Naive thymus-derived CD4-positive, alpha-beta T cell (primary cell): ENCODE measurements around the gene VAC14. TPM values are rescaled to one million over a fixed set of nuclear protein-coding genes. Genes with fewer than 3 reads are reported as not detected.

Source experiments
- ATAC-seq: fragments of 150-1000 bp; cut with Tn5 transposase; 2 replicates; pipeline ENCODE4 v1.10.0; 2021; ENCODE audit warnings: mild to moderate bottlenecking, moderate library complexity
- CTCF ChIA-PET: fragments of 350-600 bp; sonication (Branson Sonifier 250); formaldehyde crosslinking; loops from one replicate; lab custom pipeline; 2021; ENCODE audit warnings: antibody characterized with exemption; lab: Charles Lee
- POLR2A ChIA-PET: fragments of 350-600 bp; sonication (Branson Sonifier 250); formaldehyde crosslinking; loops from one replicate; lab custom pipeline; 2021; ENCODE audit warnings: antibody characterized with exemption, inconsistent platforms; lab: Charles Lee
- DNase-seq, 9 donors: peaks; one replicate each; pipeline versions ENCODE4 v3.0.0 to v3.0.0-alpha.2; 2020 to 2022; ENCODE audit warnings: mixed read lengths in 1 of 9
- H3K27ac ChIP-seq: one replicate; pipeline ENCODE4 v1.7.0; 2013; ENCODE audit warnings: mild to moderate bottlenecking, low read depth, low read length, moderate library complexity
- H3K27me3 ChIP-seq, 2 donors: one replicate each; pipeline ENCODE4 v1.7.0; 2013; ENCODE audit warnings: low read length in 2 of 2, mild to moderate bottlenecking in 2 of 2, moderate library complexity in 2 of 2; ENCODE audit not compliant: control insufficient read depth in 2 of 2, insufficient read depth in 2 of 2
- H3K36me3 ChIP-seq, 3 experiments: 1 replicate in 2 of 3; 2 replicates in 1 of 3; pipeline ENCODE4 v1.7.0; 2013; ENCODE audit warnings: low read length in 3 of 3, mild to moderate bottlenecking in 3 of 3, moderate library complexity in 1 of 3; ENCODE audit not compliant: insufficient read depth in 3 of 3, control insufficient read depth in 2 of 3
- H3K4me1 ChIP-seq, 2 donors: one replicate each; pipeline ENCODE4 v1.7.0; 2013; ENCODE audit warnings: low read length in 2 of 2, mild to moderate bottlenecking in 2 of 2, moderate library complexity in 1 of 2; ENCODE audit not compliant: control insufficient read depth in 2 of 2, insufficient read depth in 2 of 2
- H3K4me3 ChIP-seq: 2 replicates; pipeline ENCODE4 v1.7.0; 2013; ENCODE audit warnings: mild to moderate bottlenecking, low read length
- H3K9me3 ChIP-seq, 3 experiments: 1 replicate in 2 of 3; 2 replicates in 1 of 3; pipeline ENCODE4 v1.7.0; 2013; ENCODE audit warnings: low read length in 3 of 3; ENCODE audit not compliant: control insufficient read depth in 2 of 3
- H3K27ac Mint-ChIP-seq, 9 donors: one replicate each; pipeline ENCODE4 v1.8.0; 2020 to 2022; ENCODE audit warnings: mixed read lengths in 9 of 9, mild to moderate bottlenecking in 8 of 9, moderate library complexity in 5 of 9, inconsistent platforms in 2 of 9
- H3K27me3 Mint-ChIP-seq, 5 donors: one replicate each; pipeline ENCODE4 v1.8.0; 2021 to 2022; ENCODE audit warnings: mixed read lengths in 5 of 5, mild to moderate bottlenecking in 1 of 5
- H3K36me3 Mint-ChIP-seq, 5 donors: one replicate each; pipeline ENCODE4 v1.8.0; 2020 to 2022; ENCODE audit warnings: mixed read lengths in 5 of 5, mild to moderate bottlenecking in 3 of 5, inconsistent platforms in 1 of 5
- H3K4me1 Mint-ChIP-seq, 7 donors: one replicate each; pipeline ENCODE4 v1.8.0; 2020 to 2022; ENCODE audit warnings: mixed read lengths in 7 of 7, mild to moderate bottlenecking in 3 of 7, inconsistent platforms in 1 of 7
- H3K4me3 Mint-ChIP-seq, 10 donors: one replicate each; pipeline ENCODE4 v1.8.0; 2020 to 2022; ENCODE audit warnings: mild to moderate bottlenecking in 10 of 10, mixed read lengths in 10 of 10, moderate library complexity in 6 of 10, inconsistent platforms in 2 of 10
- H3K9me3 Mint-ChIP-seq, 11 donors: one replicate each; pipeline ENCODE4 v1.8.0; 2020 to 2022; ENCODE audit warnings: mixed read lengths in 11 of 11, mild to moderate bottlenecking in 4 of 11, inconsistent platforms in 1 of 11, moderate library complexity in 1 of 11
- intact Hi-C, 2 donors: fragments of 100-400 bp; cut with micrococcal nuclease; formaldehyde crosslinking; loops; one replicate each; pipeline ENCODE4 v1.15.1; 2023
- polyA plus RNA-seq, 2 donors: library from polyadenylated mRNA; unstranded; fragments of 300-500 nt; fragmentation: Illumina TruSeq; gene quantifications; one replicate each; pipeline ENCODE4 v1.2.3, GENCODE V29; 2021
- total RNA-seq, 6 experiments: library from RNA in 5 of 6; stranded (reverse) in 5 of 6; gene quantifications; 1 replicate in 5 of 6; 2 replicates in 1 of 6; pipeline ENCODE4 v1.2.3 and lab custom pipeline; 2021 to 2026

VAC14 gene
- total and polyA plus RNA-seq, 7 experiments from 2014 or later, result 29.2 to 61.2 (median 45.9) TPM

DNA sequence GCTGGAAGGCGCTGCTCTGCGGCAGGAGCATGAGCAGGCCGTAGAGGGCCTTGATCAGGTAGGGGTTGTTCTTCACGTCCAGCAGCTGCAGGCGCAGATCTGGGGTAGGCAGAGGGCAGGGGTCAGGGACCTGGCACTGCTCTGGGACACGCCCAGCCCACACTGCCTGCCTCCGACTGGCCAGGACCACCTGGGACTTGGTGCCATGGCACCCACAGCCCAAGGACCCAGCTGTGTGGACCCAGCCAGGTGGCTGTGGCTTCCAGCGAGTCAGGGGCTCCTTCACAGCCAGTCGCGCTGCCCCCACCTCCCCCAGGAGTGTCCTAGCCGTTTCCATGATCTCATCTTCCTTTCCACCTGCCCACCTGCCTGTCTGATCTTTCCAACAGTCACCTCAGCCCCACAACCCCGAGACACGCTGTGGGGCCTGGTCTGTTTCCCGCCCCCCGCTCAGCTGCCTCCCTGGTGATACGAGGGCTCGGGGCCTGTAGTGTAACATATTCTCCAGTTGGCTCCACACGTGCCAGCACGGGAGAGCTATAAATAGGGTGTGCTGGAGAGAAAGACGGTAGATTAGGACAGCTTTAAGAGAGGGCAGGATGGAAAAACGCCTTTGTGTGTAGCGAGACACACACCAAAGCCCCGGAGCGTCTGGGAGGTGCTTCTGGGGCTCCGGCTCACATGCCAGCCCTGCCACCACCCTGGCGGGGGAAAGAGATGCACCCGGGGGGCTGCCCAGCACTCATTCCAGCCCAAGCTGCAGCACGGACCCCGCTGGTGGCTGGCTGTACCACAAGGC is 107.9 kb downstream of the VAC14 start:
- H3K36me3 ChIP-seq, result peaks cover 0 to 8% (median 0%) of the 10 kb centered on the region in 3 experiments
- H3K4me1 Mint-ChIP-seq, result peaks cover 15 to 27% (median 21%) of the 10 kb centered on the region in 7 donors
- H3K36me3 Mint-ChIP-seq, result peaks cover 0 to 5% (median 0%) of the 10 kb centered on the region in 5 donors
- CTCF ChIA-PET, result no interaction called here
- H3K9me3 Mint-ChIP-seq, result no peaks in the 10 kb centered on the region
- peaks cover 0 to 17% of the 10 kb centered on the region in 2 donors for H3K4me1 ChIP-seq
- ATAC-seq, result no peak
- peak overlapping the region in 2 of 9 donors; percentile 30 to 51 for H3K27ac Mint-ChIP-seq
- no peaks in the 10 kb centered on the region for H3K9me3 ChIP-seq
- intact Hi-C loops, result no loop called here
- H3K27me3 ChIP-seq, result no peaks in the 10 kb centered on the region
- H3K27me3 Mint-ChIP-seq, result no peaks in the 10 kb centered on the region
- no peak overlapping the region for H3K27ac ChIP-seq
- H3K4me3 ChIP-seq, result no peak overlapping the region
- no peak for DNase-seq
- POLR2A ChIA-PET, result interaction anchor here (0.8 kb wide), 1 partner anchor 58 kb away, joined by 3 read pairs; no protein-coding TSS in a partner anchor
- no peak overlapping the region for H3K4me3 Mint-ChIP-seq

- H3K4me3 Mint-ChIP-seq, result no peak overlapping the region
- H3K36me3 Mint-ChIP-seq, result peaks cover 0 to 7% (median 0%) of the 10 kb centered on the region in 5 donors
- H3K4me1 Mint-ChIP-seq, result peaks cover 16 to 24% (median 21%) of the 10 kb centered on the region in 7 donors
- Histone ChIP-seq H3K4me1 (peaks cover 0 to 14% of the 10 kb centered on the region in 2 donors), H3K36me3 (peaks cover 0 to 8% (median 0%) of the 10 kb centered on the region in 3 experiments), H3K27me3 (no peaks in the 10 kb centered on the region), H3K27ac (no peak overlapping the region), H3K4me3 (no peak overlapping the region), H3K9me3 (no peaks in the 10 kb centered on the region)
- peaks cover 0 to 2% (median 0%) of the 10 kb centered on the region in 5 donors for H3K27me3 Mint-ChIP-seq
- ATAC-seq (no peak), DNase-seq (no peak)
- intact Hi-C loops, result no loop called here
- peak overlapping the region in 1 of 9 donors; percentile 18 for H3K27ac Mint-ChIP-seq
- CTCF ChIA-PET, result no interaction called here
- POLR2A ChIA-PET, result no interaction called here
- no peaks in the 10 kb centered on the region for H3K9me3 Mint-ChIP-seq
Measured at GRCh38 chr16:70692130-70692872, 108.7 kb downstream of the VAC14 start.

- Histone ChIP-seq H3K4me1 (peaks cover 0 to 8% of the 10 kb centered on the region in 2 donors), H3K9me3 (no peaks in the 10 kb centered on the region), H3K27ac (no peak overlapping the region), H3K36me3 (peaks cover 0 to 8% (median 0%) of the 10 kb centered on the region in 3 experiments), H3K27me3 (no peaks in the 10 kb centered on the region), H3K4me3 (no peak overlapping the region)
- ChIA-PET CTCF (interaction anchor here (2.1 kb wide), 1 partner anchor 80 kb away, joined by 12 read pairs; no protein-coding TSS in a partner anchor), POLR2A (no interaction called here)
- Mint-ChIP-seq H3K4me3 (no peak overlapping the region), H3K36me3 (peaks cover 0 to 9% (median 0%) of the 10 kb centered on the region in 5 donors), H3K27me3 (peaks cover 0 to 9% (median 2%) of the 10 kb centered on the region in 5 donors), H3K9me3 (no peaks in the 10 kb centered on the region), H3K27ac (no peak overlapping the region), H3K4me1 (peaks cover 10 to 20% (median 15%) of the 10 kb centered on the region in 7 donors)
- DNase-seq (no peak), ATAC-seq (no peak)
- intact Hi-C loops, result no loop called here
Measured at GRCh38 chr16:70691223-70692129, 109.5 kb downstream of the VAC14 start.

DNA sequence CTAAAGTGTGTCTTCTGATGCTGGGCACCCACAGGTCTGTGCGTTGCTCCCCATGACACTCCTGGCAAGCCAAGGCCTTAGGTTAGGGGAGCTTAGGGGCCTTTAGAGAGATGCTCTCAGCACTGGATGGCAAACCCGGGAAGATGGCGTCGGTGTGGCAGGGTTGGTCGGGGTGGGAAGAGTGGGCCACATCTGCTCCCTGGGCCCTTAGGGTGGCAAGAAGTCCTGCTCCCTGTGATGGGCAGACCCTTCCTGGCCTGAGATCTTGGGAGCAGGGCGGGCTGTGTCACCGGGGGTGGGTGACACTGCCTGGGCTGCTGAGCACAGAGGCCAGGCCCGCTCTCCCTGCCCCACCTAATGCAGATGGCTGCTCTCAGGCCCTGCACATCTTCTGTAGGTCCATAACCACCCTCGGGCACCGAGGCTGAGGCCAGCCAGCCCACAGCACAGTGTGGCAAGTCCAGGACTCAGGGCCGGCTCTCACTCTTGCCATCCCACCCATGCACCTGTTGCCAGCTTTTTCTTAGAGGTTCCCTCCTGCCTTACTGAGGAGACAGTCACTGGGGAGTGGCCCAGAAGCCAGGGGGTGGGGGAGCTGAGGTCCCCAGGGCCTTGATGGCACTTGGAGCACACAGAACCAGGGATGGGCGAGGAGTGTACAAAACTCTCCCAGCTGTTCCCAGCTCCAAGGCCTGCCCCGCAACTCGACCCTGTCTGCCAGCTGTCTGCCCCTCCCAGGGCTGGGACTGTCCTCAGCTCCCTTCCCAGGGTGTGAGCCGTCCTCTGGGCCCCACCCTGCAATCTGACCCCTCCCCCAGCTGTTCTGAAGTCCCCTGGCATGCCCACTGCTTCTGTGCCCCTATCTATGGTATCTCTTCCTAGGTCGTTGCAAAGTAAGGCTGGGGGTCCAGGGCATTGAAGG is 110.7 kb downstream of the VAC14 start:
- Mint-ChIP-seq H3K27me3 (peaks cover 0 to 14% (median 3%) of the 10 kb centered on the region in 5 donors), H3K4me1 (peaks cover under 1 to 8% (median 3%) of the 10 kb centered on the region in 7 donors), H3K4me3 (no peak overlapping the region), H3K27ac (peak overlapping the region in 2 of 9 donors; percentile 20 to 30), H3K9me3 (no peaks in the 10 kb centered on the region), H3K36me3 (peaks cover 0 to 6% (median 0%) of the 10 kb centered on the region in 5 donors)
- ATAC-seq, result no peak
- POLR2A ChIA-PET, result no interaction called here
- no peaks in the 10 kb centered on the region for H3K27me3 ChIP-seq
- no peak overlapping the region for H3K27ac ChIP-seq
- CTCF ChIA-PET, result interaction anchor here (2.1 kb wide), 1 partner anchor 81 kb away, joined by 12 read pairs; no protein-coding TSS in a partner anchor
- no peak for DNase-seq
- H3K9me3 ChIP-seq, result no peaks in the 10 kb centered on the region
- intact Hi-C loops, result no loop called here
- no peak overlapping the region for H3K4me3 ChIP-seq
- peaks cover 0 to under 1% of the 10 kb centered on the region in 2 donors for H3K4me1 ChIP-seq
- peaks cover 0 to 8% (median 0%) of the 10 kb centered on the region in 3 experiments for H3K36me3 ChIP-seq

DNA sequence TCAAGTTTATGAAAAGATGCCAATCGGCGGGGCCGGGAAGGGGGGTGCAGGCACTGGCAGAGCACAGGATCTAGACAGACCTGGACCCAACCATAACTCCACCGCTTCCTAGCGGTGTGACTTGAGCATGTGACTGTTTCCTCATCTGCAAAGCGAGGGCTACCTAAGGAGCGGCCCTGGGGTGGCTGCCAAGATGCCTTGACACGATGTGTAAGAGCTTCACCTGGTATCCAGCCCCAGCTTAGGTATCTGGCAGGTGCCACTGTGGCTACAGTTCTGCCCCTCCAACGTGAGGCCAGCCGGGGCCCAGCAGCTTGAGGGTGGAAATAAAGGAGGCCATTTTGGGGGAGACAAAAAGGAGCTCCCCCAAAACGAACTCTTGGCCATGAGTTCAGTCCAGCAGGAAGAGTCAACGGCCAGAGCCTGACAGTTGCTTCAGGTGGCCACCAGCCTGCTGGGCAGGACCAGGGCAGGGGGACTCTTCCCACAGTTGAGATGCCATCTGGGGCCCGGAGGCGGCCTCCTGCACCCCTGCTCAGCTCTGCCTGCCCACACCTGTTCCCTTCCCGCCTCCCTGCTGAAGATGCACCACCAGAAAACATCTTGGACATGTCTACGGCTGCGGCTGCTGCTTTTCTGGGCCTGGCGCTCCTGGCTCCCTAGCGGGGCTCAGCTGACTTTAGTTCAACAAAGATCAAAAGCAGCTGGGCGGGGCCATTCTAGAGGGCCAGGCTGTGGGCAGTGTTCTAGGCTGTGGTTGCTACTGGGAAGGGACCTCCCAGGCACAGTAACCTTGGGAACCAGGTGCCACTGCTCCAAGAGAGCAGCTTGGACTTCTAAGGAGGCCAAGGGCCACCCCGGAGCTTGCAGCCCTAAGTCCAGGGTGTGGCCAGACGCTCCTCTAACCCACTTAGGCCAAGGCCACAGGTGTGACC is 111.7 kb downstream of the VAC14 start:
- Histone ChIP-seq H3K27me3 (peaks cover 0 to 6% of the 10 kb centered on the region in 2 donors), H3K27ac (no peak overlapping the region), H3K9me3 (no peaks in the 10 kb centered on the region), H3K4me1 (peaks cover 0 to 7% of the 10 kb centered on the region in 2 donors), H3K4me3 (no peak overlapping the region), H3K36me3 (peaks cover 0 to 8% (median 0%) of the 10 kb centered on the region in 3 experiments)
- Mint-ChIP-seq H3K27ac (no peak overlapping the region), H3K4me1 (peaks cover 0 to 8% (median 4%) of the 10 kb centered on the region in 7 donors), H3K4me3 (peak overlapping the region in 1 of 10 donors; percentile 12), H3K27me3 (peaks cover 0 to 22% (median 3%) of the 10 kb centered on the region in 5 donors), H3K36me3 (peaks cover 0 to 5% (median 0%) of the 10 kb centered on the region in 5 donors), H3K9me3 (no peaks in the 10 kb centered on the region)
- POLR2A ChIA-PET, result no interaction called here
- intact Hi-C loops, result no loop called here
- ATAC-seq, result no peak
- CTCF ChIA-PET, result interaction anchor here (1.2 to 2.9 kb wide), 3 partner anchors 10 to 82 kb away, joined by 4 to 12 read pairs (median 12); no protein-coding TSS in a partner anchor
- no peak for DNase-seq
